Left cardiac atrium (tissue), 4 donors: ENCODE measurements around the gene RHBDD1. TPM values are rescaled to one million over a fixed set of nuclear protein-coding genes. Genes with fewer than 3 reads are reported as not detected.
A peak's percentile ranks its signal among the peaks of the same experiment; 100 is the strongest.

ENCODE experiments used
- ATAC-seq, 2 donors: fragments of 200-7000 bp; cut with Tn5 transposase; one replicate each; pipeline ENCODE4 v1.9.1; 2020; ENCODE audit warnings: mild to moderate bottlenecking in 2 of 2, moderate library complexity in 2 of 2
- DNase-seq: peaks from one replicate; pipeline ENCODE4 v3.0.0-alpha.2; 2020
- intact Hi-C, 2 donors: fragments of 100-400 bp; cut with DNase I; formaldehyde crosslinking; loops; one replicate each; pipeline versions ENCODE4 v1.14.1 to v1.15.1; 2022 to 2023
- total RNA-seq, 2 donors: library from RNA; stranded (reverse); fragmentation: NEBNext Ultra II Directional; extraction: Animal tissue kit (Norgen Biotek cat#: 25700); gene quantifications; one replicate each; pipeline ENCODE4 v1.2.1, GENCODE V29; 2021
- donor health status: DM: no; HTN: yes; CAD: no.
- donor health status: DM: no; HTN: yes; CAD: no; lungs with severe emphysema.
- donor health status: DM: yes; HTN: yes; CAD: no.
- donor health status: Dilated cardiomyopathy.

RHBDD1 gene
- total RNA-seq, 2 donors from 2014 or later: 35.6 to 38.1 TPM

DNA sequence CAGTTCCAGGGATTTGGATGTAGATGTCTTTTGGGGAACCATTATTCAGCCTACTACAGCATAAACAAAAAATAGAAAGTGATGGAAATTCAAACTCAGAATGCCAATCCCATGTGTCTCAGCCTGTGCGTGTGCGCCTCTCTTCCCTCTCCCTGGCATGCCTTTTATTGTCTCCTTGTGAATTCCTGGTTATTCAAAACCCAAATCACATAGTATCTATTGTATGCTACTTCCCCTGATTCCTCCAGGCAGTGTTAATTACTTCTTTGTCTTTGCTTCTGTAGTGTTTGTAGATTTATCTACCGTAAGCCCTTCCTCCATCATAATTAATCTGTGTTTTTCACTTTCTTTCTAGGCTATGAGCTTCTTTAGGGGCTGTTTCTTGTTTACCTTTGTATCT lies 38.9 kb downstream of the RHBDD1 start:
- no peak for DNase-seq
- intact Hi-C loops: no loop called here
- no peak for ATAC-seq

DNA sequence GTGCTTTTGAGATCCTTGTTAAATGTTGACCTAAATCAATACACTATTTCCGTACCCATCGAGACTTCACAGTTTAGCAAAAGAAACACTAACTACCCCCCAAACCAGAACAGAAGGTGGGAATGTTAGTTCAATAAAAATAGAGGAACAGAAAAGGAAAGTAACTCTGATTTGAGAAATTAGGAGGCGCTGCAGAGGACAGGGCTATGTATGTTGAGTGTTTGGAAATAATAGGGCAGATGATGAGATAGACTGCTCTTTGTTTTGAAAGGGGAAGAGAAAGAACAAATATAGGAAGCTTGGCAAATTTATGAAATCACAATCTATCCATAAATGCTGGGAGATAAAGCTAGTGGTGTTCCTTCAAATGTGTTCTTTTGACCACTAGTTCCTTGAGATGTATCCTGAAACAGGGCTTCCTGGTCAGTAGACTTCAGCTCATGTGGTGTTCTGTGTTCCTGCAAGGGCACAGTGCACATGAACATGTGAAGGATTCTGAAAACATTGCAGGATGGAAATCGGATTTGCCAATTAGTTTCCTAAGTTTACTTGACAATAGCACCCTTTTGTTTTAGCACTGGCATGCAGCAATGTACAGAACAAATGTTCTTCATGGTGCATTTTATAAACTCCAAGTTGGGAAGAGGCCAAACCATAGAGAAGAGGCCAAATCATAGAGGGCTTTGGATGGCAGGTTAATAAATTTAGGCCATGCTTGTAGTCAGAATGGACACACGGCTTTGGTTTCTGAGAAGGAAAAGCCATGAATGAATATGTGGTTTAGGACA lies 39.8 kb downstream of the RHBDD1 start:
- peak in 1 of 2 donors; percentile 18 for ATAC-seq
- intact Hi-C loops: no loop called here
- DNase-seq: no peak

DNA sequence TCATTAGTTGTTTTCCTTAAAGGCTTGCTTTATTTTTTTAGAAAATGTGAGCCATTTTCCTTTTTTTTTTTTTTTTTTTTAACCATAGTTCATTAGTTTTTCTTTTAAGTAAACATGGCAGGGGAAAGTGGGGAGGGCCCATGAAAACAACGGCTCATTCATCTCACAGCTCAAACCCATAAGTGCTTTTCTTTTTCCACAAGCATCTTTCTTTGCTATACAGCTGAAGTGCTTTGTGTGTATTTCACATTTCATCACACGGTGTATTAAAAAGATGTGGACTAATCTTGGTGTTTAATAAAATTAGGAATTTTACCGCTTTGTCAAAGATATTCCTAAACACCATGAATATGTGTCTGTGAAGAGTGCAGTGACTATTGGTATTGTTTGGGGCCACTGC lies 41.6 kb downstream of the RHBDD1 start:
- DNase-seq: no peak

DNA sequence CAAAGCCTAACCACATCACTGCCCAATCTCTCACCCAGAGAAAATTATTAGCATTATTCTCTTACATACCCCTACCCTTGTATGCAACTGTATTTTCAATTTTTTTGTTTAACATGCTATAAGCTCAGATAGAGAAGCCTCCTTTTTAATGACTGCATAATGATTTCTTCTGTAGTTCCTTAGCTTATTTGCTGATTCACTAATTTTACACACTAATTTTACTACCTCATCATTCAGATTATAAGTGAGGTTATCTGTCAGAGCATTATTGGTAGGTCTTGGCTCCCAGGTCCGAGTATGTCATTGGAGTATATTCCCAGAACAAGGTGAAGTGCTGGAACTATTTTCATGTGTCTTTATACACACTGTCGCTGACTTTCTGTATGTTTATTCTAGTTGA lies 45.4 kb downstream of the RHBDD1 start:
- intact Hi-C loops: no loop called here
- ATAC-seq: no peak
- DNase-seq: no peak

More for the DNA sequence above, 41.6 kb downstream of the RHBDD1 start:
- intact Hi-C loops: no loop called here
- ATAC-seq: no peak

DNA sequence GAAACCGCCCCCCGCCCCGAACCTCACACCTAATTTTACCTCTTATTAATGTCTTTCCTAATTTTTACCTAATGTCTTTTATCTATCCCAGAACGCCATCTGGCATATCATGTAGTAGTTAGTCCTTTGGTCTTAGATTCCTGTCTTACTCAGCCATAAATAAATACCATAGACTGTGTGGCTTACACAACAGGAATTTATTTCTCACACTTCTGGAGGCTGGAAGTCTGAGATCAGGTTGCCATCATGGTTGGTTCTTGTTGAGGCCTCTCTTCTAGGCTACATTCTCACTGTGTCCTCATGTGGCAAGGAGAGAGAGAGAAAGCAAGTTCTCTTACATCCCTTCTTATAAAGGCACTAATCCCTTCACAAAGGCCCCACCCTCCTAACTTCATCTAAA lies 46.8 kb downstream of the RHBDD1 start:
- intact Hi-C loops: no loop called here
- no peak for ATAC-seq
- no peak for DNase-seq

DNA sequence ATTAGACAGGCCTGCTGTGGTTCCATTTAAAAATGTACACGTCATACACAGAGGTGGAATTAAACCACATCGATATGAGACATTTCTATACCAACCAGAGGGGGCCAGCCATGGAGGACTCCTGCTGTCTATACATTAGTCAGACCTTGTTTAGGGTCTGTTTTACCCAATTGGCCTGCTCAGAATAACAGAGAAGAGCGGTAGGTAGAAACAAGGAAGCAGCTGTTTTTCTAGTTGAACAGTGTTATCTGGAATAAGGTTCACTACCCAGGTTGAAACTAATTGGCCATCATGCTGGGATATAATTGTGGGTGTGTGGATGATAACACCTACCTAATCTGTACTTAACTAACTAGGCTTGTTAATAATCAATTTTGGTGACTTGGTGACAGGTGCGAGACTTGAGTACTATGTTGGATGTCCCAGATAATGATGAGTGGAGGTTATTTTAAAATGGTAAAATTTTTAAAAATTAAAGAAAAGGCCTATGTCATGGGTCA lies 47.5 kb downstream of the RHBDD1 start:
- intact Hi-C loops: no loop called here
- ATAC-seq (no peak), DNase-seq (no peak)

DNA sequence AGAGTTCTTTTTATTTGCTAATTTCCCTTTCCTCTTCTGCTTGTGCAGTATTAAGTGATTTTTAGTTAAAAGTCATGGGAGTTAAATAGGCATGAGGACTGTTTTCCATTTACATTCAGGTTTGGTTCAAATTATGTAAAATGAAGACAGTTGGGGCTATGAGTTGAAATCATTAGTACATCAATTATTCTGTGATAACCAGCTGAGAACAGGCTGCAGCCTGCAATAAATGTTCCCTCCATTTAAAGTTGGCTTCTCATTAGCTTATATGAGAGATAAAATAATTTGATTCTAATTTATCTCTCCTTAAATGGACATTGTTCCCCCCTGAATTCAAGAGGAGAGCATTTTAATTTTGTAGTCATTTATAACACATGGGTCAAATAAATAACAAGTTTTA lies 48.3 kb downstream of the RHBDD1 start:
- no peak for DNase-seq

DNA sequence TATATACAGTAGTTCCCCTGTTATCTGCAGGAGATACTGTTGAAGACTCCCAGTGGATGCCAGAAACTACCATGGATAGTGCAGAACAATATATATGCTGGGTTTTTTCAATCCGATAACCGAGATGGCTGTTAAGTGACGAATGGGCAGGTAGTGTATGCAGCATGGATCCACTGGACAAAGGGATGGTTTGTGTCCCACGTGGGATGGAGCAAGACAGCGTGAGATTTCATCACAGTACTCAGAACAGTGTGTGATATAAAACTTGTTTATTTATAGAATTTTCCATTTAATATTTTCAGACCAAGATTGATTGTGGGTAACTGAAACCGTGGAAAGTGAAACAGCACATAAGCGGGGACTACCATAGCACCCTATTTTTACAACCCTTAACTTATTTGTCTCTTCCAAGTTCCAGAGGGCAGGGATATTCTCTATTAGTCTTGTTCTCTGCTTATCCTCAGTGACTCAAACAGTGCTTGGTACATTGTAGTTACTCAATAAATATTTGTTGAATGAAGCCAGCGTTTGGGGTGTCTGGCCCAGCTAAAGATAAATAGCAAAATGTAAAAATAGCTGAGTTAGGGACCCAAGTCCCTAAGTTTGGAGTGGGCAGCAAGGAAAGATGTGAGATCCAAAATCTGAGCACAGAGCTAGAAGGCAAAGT lies 50.0 kb downstream of the RHBDD1 start:
- ATAC-seq (no peak), DNase-seq (no peak)
- intact Hi-C loops: no loop called here

More for the DNA sequence above, 48.3 kb downstream of the RHBDD1 start:
- intact Hi-C loops: no loop called here
- ATAC-seq: no peak

DNA sequence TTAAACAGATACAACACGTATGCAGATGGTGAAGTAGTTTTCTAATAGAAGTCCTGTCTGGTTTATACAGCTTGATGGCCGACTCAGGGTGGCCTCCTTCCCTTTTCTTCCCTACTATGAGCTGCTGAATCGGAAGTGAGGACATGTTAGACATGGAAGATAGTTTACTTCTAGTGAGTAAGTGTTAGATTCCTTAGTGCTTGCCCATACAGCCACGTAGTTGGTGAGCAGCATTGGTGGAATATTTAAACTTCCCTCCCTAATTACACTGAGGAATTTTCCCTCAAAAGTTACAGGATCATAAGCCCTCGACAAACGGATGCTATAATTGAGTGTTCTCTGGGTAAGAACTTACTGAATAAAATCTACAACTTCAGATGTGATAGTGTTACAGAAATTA lies 52.1 kb downstream of the RHBDD1 start:
- DNase-seq (no peak), ATAC-seq (no peak)
- intact Hi-C loops: no loop called here

DNA sequence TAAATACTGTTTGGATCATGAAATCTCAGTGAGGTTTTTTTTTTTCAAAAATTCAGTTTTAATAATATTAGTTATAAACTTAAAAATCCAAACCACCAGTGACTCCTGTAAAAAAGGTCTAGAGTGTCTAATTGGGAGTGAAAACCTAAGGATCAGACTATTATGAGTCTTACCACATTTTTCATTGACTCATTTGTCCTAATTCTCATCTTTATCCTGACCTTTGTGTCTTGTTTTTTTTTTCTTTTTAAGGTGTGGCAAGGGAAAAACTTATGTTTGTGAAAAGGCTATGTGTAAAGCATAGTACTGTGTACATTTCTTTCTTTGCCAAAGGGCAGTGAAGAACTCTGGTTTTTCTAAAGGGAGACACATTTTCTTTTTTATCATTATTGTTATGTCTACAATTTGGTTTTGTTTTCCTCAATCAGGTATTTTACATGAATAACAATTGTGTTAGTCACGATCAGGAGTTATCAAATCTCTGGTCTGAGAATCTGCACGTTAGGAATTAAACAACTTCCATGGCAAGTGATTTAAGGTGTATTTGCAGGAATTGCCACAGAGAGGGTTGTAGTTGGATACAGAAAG lies 52.6 kb downstream of the RHBDD1 start:
- intact Hi-C loops: no loop called here
- ATAC-seq: no peak
- DNase-seq: no peak

DNA sequence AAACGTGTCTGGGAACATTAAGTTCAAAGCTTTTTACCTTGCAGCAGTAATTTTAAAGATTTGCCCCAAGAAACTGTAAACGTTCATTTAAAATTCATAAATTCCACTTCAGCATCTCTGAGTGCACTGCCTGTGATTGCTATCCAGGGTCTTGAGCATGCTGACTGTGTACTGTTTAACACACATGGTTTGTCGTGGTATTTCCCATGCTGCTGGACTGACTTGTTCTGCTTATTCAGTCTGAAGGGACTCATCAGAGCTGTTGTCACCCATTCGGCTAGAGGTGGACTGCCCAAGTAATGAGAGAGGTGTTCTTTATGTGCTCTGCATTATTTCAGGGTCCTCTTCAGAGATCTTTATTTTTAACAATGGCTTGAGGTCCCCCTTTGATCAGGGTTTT lies 53.1 kb downstream of the RHBDD1 start:
- intact Hi-C loops: no loop called here
- ATAC-seq (no peak), DNase-seq (no peak)

DNA sequence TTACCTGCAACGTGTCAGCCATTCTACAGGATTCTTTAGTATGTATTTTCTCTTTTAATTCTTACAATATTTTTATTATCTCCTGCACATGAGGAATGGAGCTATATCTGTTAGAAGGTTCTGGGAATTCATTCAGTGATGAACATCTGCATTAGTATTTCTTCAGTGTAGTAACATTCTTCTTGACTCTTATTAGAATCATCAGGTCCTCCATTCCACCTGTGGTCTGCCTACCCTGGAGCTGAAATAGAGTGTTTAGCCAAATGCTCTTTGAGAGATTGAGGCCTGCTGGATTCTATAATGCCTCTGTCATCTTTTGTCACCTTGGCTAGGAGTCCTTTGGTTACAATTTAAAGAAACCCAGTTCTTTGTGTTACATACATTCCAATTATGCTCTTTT lies 54.4 kb downstream of the RHBDD1 start:
- intact Hi-C loops: no loop called here
- no peak for ATAC-seq

DNA sequence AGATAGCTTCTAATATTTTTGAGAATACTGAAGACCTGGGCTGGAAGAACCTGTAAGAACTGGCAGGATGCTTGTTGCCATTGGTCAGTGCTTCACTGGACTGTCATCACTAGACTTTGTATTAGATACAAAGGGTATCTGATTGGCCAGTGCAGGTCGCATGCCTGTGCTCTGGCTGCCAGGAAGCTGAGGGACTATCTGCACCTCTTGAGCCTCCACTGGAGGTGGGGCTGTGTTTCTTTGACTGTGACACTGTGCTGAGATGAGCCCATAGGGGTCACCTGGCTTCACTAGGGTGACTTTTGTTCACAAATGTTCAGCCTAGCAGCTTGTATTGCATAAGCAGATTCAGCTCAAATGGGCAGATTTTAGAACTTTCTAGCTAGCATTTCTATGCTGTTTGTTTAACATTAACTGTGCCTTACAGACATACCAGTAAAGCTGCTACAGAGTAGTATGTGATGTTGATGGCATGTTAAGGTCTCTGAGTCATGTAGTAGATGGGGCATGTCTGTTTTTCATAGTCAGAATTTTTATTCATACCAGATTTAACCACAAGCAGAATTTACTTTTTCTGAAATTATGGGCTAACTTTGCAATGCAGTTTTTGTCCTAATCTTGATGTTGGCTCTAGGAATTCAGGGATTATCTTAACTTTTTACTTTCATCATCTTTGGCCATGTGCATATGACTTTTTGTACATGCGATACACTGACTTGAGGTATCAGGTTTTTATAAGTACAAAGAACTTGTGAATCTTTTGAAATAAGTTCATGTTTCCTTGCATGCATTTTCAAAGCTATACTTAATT lies 56.1 kb downstream of the RHBDD1 start:
- DNase-seq: no peak
- peak; percentile 39 to 54 for ATAC-seq
- intact Hi-C loops: no loop called here

More for the DNA sequence above, 54.4 kb downstream of the RHBDD1 start:
- DNase-seq: no peak

DNA sequence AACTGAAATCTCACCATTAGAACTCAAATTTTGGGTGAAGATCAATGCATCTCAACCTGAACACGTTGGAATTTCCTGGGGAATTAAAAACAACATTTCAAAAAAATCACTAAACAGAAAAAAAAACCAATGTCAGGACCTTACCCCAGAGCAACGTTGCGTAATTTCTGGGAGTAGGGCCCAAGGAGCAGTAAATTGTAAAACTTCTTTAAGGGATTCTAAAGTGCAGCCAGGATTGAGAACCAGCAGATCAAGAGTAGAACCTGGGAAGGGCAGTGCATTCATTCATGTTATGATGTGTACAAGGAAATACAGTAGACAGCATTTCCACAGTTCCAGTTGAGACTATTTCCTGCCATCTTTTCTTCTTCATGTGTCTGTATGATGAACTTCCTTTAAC lies 56.9 kb downstream of the RHBDD1 start:
- DNase-seq (no peak), ATAC-seq (no peak)
- intact Hi-C loops: no loop called here

DNA sequence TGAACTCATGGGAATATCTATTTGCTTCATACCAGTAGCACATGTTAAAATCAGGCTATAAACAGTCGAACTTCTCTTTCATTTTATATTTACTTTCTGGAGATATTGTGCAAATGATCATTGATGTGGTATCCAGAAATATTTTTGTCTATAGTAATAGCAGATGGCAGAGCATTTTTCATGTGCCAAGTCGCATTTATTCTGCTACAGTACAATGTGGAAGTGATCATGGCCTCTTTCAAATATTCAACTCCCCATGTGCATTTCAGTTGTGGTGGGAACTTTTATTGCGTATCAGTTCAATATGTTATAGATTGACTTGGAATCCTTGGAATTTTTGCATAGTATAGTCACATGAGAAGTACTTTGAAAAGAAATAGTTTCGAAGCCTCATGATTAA lies 57.4 kb downstream of the RHBDD1 start:
- no peak for ATAC-seq
- intact Hi-C loops: no loop called here
- DNase-seq: no peak

DNA sequence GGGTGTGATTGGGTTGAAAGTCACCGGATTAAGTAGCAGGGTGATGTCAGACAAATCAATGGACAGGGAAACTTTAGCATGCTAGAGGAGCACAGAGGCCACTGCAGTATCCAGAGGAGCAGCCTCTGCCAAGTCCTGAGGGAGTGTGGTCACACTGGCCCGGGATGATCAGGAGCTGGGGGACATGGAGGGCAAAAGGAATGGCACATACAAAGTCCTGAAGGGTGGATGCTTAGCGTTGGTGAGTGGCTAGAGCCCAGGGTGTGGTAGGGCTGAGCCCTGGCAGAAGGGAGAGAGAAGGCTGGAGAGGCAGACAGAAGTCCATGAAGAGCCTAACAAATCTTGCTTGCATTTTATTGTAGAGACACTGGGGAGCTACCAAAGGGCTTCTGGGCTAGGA lies 58.9 kb downstream of the RHBDD1 start:
- no peak for DNase-seq
- ATAC-seq: peak in 1 of 2 donors; percentile 74
- intact Hi-C loops: no loop called here

DNA sequence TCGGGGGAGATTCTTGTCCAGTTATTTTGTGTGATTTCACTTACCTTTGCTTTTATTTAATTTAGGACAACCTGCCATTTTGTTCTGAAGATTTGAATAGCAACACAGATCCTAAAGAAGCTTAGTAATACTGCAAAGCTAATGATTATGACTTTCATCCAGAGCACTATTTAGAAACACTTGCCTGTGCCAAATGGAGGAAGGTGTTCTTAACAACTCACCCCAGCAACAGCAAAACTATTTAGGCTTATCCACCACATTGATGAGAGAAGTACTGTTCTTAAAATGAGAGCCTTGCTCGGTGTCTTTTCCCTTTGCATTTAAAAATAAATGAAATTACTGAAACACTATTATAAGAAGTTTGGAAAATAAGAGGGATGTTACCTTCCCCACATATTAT lies 59.7 kb downstream of the RHBDD1 start:
- intact Hi-C loops: no loop called here
- DNase-seq: no peak
- no peak for ATAC-seq

DNA sequence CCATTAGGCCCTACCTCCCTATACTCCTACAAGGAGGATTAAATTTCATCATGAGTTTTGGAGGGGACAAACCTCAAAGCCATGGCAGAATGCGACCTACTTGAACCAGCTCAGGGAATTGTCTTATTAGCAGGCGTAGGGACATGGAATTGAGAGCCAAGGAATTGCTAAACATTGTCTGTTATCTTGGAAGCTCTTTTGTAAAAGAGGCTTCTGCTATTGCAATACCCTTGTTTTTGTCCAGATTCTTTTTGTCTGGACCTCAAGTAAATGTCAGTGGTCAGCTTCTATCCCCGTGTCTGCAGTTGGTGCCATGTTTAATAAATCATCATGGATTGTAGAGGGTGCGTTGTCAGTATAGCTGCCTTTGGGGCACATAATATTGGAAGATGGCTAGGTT lies 62.3 kb downstream of the RHBDD1 start:
- no peak for DNase-seq
- intact Hi-C loops: no loop called here
- peak in 1 of 2 donors; percentile 24 for ATAC-seq

DNA sequence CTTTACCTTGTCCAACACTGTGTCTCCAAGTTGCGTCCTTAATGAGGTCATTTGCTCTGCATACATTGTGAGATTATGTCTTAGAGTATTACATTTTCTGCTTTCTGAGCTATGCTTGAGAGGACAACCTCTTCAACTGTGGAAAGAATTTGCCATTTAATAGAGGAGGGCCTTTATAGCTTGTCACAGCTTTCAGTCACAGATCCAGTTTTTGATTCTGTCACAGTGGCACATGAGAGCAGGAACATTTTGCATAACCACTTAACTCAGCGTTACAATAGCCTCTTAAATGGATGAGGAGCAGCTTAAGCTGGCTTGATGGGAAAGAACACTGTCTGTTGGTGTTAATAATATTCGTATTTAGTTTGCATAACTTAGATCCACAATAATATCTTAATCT lies 63.0 kb downstream of the RHBDD1 start:
- intact Hi-C loops: no loop called here
- ATAC-seq: no peak
- no peak for DNase-seq
